HG02938 (cell line): ENCODE measurements around the gene DCTN2.
"Not testable (repeated sequence)": the region's sequence is repeated elsewhere in the genome, so short reads cannot be mapped to it uniquely, and the experiment has no call there.

Source experiments
- ATAC-seq: cut with Tn5 transposase; IDR thresholded peaks from one replicate; pipeline ENCODE4 v1.9.1; 2021; ENCODE audit warnings: mild to moderate bottlenecking, moderate library complexity; ENCODE audit not compliant: unreplicated experiment

DCTN2 gene

DNA sequence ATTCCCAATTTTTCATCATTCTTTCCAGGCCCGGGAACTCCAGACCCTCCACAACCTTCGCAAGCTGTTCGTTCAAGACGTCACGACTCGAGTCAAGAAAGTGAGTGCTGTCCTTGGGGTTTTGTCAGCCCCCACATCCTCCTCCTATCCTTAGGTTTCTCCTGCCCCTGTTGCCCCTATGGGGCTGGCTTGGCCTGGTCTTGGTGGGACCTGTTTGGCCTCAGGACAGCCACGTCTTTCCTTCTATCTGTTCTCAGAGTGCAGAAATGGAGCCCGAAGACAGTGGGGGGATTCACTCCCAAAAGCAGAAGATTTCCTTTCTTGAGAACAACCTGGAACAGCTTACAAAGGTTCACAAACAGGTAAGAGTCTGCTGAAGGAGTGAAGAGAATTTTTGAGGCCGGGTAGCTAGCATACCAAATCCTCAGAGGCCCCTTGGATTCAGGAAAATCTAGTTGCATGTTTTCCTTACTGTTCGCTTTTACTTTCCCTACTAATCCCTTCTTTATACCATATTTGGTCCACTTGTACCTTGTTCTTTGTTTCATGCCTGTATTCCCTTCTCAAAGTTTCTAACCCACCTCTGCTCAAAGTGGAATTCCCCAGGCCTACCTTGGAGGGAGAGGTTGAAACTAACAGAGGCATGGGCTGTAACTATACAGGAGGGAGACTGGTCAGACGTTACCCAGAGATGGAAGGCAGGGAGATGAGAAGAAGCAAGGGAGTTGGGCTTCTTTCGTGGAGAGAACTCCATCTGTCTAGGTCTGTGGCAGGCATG, 31.2 kb upstream of the DCTN2 start:
- ATAC-seq: no peak

DNA sequence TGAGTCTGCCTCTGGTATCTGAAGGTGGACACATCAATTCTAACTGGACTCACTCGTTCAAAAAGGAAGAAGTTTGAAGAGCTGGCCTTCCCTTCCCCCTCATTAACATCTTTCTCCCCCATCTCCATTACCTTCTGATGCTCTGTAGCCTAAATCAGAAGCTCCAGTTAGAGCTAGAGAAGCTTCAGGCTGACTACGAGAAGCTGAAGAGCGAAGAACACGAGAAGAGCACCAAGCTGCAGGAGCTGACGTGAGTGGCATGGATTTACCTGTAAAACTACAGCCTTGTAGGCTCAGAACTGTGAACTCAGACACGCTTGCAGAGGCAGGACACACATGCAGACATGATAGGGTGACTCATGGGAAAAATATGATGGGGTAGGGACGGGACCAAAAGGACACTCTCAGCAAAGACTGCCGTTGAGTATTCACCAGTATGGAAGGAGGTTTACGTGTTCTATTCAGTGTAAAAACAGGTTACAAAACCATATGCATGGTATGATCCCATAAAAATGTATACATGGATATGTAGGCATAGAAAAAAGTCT, 29.7 kb upstream of the DCTN2 start:
- no peak for ATAC-seq

DNA sequence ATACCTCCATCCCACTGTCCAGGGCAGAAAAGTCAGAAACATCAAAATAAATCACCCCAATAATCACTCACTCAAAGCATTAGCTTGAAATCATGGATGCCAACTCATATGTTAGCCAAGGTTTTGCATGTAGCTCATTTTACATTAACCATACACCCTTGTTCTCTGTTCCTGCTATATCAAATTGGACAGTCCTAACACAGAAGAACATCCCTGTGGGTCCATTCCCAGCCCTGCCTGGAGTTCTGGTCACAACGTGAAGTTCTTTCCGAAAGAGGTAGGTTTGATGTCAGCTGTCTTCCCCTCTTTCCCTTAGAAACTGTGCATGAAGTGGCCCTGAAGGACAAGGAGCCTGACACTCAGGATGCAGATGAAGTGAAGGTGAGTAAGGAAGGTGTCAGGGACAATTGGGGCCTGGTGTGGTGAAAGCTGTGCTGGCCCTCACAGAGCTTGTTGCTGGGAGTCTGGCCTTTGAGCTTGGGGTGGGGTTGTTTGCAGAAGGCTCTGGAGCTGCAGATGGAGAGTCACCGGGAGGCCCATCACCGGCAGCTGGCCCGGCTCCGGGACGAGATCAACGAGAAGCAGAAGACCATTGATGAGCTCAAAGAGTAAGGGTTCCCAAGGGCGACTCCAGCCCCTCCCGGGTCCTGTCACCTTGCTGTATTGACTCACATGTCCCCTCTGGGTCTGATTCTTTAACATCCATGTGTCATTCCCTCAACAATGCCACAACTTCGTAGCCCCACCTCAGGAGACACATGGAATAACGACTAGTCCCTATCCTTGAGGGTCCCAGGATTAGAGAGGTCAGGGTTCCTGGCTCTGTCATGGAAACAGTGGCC, 29.0 kb upstream of the DCTN2 start:
- ATAC-seq: no peak

DNA sequence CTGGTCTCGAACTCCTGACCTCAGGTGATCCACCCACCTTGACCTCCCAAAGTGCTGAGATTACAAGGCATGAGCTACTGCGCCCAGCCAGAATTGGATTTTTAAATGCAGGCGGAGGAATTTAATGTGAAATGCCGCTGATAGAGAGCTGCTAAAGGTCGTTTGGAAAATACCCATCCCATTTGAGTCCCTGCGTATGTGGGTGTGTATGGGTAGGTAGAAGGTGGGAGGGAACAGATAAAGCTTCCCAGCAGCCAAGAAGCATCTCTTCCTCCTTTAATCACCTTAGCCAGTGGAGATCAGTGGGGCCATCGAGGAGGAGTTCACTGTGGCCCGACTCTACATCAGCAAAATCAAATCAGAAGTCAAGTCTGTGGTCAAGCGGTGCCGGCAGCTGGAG, 27.8 kb upstream of the DCTN2 start:
- no peak for ATAC-seq

DNA sequence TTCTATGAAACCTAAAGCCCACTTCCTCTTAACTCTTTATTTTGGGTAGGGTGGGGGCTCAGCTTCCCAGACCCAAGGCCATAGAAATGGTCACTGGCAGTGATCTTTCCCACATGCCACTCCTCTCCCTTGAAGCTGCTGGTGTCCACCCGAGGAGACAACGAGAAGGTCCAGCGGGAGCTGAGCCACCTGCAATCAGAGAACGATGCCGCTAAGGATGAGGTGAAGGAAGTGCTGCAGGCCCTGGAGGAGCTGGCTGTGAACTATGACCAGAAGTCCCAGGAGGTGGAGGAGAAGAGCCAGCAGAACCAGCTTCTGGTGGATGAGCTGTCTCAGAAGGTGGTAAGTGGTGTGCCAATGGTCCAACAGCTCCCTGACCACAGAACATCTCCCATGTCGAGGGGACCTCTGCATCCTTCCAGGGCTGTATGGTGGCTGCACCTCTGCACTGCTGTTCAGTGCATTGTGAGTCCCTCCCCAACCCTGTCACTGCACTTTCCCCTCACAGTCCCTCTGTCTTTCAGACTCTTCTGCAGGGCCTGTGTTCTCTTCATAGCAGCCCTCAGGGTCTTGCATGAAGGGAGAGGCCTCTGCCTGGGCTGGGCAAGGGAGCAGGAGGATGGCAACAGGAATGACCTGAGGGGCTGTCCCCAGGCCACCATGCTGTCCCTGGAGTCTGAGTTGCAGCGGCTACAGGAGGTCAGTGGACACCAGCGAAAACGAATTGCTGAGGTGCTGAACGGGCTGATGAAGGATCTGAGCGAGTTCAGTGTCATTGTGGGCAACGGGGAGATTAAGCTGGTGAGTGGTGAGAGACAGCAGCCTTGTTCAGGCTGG, 25.2 kb upstream of the DCTN2 start:
- no peak for ATAC-seq

DNA sequence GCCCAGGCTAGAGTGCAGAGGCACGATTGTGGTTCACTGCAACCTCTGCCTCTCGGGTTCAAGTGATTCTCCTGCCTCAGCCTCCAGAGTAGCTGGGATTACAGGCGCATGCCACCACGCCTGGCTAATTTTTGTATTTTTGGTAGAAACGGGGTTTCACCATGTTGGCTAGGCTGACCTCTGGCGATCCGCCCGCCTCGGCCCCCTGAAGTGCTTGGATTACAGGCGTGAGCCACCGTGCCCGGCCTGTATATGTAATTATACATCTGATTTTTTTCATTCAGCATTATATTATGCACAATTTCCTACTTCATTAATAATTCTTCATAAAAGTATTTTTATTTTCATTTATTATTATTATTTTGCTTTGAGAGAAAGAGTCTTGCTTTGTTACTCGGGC, 23.4 kb upstream of the DCTN2 start:
- not testable (repeated sequence) for ATAC-seq

DNA sequence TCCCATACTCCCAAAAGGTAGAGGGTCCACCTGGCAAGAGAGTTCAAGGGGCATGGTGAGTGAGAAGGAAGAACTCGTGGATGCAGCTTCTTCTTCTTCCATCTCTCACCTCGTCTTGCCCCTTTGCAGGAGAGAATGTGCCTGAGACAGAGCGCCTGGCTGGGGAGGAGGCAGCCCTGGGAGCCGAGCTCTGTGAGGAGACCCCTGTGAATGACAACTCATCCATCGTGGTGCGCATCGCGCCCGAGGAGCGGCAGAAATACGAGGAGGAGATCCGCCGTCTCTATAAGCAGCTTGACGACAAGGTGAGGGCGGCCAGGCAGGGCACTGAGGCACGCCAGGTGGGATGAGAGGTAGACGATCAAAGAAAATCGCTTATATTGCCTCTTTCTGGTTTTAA, 22.9 kb upstream of the DCTN2 start:
- ATAC-seq: no peak

DNA sequence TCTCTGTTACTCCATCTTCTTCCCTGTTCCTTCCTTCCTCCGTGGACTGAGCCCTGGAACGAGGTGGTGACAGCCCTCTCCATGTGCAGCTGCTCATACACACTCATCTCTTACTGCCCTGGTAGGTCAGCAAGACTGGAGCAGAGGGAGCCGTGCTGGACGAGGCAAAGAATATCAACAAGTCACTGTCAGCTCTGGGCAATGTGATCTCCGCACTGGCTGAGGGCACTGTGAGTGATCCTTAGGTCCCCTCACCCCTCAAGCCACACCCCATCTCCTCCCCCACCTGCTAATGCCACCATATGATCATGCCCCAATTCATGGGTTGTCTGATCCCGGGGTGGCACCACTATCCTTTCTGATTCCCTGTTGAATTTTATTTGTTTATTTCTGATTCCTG, 21.8 kb upstream of the DCTN2 start:
- no peak for ATAC-seq

DNA sequence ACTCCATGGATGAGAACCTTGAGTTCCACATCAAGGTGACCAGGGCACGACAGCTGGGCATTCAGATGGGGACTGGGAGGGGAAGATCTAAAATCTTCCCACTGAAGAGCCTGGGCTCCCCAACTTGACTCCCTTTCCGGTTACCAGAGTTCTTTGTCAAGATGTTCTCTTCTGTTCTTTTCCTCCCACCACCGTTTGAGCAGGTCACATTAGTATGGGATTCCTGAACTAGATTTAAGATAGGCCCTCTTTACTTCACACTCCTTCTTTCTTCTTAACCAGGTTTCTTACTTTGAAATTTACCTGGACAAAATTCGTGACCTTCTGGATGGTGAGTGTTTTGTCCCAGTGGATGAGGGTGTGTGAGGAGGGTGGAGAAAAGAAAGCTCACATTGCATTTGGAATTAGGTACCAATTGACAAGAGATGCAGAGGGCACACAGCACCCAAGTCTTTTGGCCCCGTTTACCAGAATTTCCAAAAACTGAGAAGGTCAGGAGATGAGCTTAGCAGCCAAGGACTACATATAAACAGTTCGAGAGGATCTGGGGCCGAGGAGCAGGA, 17.3 kb upstream of the DCTN2 start:
- no peak for ATAC-seq

DNA sequence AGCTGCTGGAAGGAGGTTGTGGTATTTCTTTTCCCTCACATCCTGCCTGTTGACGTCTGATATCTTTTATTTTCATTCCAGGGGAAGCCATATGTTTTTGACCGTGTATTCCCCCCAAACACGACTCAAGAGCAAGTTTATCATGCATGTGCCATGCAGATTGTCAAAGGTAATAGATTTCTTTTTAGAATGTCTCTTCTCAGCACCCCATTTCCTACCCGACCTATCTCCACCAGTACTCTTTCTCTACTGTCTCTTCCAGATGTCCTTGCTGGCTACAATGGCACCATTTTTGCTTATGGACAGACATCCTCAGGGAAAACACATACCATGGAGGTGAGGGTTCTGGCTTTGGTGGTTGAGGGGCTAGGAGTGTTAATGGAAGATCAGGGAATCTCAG, 16.4 kb upstream of the DCTN2 start:
- no peak for ATAC-seq

DNA sequence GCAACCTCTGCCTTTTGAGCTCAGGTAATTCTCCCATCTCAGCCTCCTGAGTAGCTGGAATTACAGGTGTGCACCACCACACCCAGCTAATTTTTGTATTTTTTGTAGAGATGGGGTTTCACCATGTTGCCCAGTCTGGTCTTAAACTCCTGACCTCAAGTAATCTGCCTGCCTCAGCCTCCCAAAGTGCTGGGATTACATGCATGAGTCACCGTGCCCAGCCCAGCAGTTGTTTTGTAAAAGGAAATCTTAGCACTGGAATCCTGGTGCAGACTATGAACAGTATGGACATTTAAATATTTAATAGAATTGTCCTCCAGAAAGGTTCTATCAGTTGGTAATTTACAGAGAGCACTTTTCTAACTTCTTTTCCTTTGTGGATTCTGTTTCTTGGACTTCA, 14.1 kb upstream of the DCTN2 start:
- ATAC-seq: not testable (repeated sequence)

DNA sequence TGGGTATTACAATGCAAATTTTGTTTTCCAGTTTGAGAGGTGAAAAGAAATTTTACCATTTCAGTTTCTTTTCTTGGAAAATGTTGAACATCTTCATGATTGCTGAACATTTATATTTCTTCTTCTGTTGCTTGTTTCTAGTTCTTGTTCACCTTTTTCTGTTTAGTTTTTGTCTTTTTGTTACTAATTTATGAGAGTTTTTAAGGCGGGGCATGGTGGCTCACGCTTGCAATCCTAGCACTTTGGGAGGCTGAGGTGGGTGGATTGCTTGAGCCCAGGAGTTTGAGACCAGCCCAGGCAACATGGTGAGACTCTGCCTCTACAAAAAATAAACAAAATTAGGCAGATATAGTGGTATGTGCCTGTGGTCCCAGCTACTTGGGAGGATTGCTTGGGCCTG, 13.5 kb upstream of the DCTN2 start:
- ATAC-seq: no peak

DNA sequence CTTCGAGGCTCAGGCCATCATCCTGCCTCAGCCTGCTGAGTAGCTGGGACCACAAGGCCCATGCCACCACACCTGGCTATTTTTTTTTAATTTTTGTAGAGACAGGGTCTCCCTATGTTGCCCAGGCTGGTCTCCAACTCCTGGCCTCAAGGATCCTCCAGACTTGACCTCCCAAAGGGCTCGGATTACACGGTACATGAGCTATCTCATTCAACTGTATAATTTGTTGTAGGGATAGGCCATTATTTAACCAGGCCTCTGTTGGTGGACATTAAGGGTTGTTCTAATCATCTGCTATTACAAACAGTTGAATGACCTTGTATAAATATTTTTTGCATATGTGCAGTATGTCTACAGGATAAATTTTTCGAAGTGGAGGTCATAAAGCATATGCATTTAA, 11.9 kb upstream of the DCTN2 start:
- ATAC-seq: no peak

DNA sequence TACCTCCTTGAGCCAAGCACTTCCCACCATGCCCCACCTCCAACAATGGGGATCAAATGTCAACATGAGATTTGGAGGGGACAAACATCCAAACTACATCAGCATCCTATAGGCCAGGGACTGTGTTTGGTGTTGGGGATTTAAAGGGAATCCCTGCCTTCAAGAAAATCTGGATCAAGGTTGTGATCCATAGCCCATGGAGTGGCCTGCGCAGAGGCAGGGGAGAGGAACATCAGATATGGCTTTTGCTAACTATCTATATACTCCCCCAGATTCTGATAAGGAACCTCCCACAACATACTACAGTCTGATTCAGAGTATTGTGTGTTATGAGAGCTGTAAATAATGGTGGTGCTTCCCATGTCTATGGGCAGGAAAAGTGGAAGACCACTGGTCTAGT, 7.9 kb upstream of the DCTN2 start:
- ATAC-seq: no peak

DNA sequence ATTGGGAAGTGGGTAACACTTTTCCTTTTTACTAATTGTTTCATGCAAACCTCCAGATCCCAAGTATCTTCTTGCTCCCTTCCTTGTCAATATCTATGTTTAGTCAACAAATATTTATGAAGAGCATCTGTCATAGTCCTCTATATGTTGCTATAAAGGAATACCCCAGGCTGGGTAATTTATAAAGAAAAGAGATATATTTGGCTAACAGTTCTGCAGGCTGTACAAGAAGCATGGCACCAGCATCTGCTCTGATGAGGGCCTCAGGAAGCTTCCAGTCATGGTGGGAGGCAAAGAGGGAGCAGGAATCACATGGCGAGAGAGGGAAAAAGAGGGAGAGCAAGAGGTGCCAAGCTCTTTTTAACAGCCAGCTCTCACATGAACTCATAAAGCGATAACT, 7.5 kb upstream of the DCTN2 start:
- no peak for ATAC-seq

DNA sequence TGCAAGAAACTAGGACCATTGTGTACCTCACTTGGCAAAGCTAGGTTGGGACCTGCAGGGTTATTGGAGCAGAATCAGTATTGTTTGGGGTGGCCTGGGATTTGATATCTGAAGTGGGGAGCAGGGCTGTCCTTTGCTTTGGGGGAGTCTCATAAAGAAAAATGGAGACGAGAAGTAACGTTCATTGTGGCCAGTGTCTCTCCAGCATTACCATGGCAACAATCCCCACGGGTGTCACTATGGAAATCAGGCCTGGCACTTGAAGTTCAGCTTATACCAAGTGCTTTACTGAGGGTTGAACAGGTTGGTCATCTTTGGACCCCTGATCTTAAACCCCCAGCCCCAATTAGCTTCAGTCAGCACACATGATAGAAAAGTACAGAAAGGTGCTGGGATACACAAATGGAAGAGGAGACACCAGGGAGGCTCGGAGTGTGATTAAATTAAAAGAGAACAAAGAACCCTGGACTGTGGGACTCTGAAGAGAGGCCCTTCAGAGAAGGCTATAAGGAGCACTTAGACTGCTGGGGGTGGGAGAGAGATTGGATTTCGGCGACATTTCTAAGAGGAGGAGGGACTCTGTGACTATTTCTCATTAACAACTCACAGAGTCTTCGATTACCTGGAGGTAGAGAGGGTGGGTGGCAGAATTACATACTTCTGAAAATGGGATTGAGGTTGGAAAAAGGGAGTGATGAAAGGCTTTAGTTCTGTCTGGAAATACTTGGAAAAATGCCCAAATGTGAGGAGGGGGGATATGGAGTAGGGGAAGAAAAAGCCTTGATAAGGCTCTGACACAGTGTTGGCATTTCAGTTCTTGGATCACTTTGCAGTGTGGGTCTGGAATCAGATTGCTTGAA, 6.6 kb upstream of the DCTN2 start:
- no peak for ATAC-seq

DNA sequence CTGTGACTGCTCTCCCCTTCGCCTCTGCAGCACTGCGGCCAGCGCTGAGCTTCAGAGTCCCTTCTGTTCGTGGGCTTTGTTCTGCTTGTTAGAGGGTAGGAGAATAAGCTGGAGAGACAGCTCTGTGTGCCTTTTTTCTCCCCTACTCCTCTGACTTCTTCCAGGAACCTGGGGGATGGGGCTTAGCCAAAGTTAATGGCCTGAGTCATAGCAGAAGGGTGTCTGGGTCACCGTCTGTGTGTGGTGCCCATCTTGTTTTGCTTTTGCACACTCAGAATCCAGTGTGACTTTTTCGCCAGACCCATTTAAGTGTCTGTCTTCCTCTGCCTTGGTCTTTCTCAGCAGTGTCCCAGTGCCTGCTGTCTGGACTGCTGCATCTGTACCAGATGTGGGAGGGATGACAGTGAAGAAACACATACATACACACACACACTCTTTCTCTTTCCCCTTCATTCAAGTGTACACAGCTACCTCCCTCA, 5.9 kb upstream of the DCTN2 start:
- ATAC-seq: no peak

DNA sequence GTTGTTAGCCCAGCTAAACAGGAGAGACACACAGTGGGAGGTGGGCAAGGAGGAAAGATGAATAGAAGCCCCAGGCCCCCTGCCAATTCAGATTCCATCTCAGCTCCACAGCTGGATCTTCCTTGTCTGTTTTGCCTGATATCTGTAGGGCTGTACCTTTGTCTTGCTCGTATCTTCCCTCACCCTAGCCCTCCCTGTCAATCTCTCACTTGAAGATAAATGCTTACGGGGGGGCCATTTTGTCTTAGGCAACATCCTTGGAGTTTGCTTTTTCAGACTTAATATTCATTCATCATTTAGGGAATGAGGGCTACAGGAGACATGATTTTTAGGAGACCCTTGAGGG, 5.3 kb upstream of the DCTN2 start:
- ATAC-seq: no peak

DNA sequence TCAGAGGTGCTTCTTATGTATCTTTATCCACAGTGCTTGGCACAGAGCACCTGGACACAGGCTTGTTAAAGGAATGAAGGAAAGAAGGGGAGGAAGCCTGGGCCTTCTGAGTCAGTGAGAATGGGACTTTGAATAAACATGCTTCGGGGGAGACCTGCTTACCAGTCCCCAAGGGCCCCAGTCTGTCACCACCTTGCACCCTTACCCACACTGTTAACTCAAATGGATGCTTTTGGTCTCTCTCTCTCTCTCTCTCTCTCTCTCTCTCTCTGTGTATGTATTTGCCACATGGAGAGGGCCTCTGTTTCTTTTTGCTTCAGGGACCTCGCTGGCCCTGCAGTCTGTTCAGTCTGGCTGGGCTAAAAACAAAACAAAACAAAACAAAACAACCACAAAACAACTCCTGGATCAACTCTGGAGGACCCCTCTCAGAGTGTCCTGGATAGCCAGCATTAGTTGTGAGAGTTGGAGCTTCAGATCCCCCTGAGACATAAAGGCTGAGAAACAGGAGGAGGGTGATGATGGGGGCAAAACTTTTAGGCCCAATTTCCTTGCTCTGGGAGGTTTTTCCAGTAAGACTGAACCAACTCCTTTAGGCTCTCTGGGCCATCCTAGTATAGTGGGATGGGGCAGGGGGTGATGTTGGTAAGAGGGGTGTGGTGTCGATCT, 4.8 kb upstream of the DCTN2 start:
- ATAC-seq: no peak
